Esophagus (tissue), 2 donors: ENCODE data around the gene KRT32. TPM values are rescaled to one million over a fixed set of nuclear protein-coding genes. Genes with fewer than 3 reads are reported as not detected.

Experiments used
- H3K27ac ChIP-seq, 2 donors: one replicate each; pipeline ENCODE4 v1.5.1; 2013; ENCODE audit warnings: low read depth in 2 of 2, mild to moderate bottlenecking in 2 of 2, inconsistent platforms in 1 of 2, low read length in 1 of 2, moderate library complexity in 1 of 2
- H3K27me3 ChIP-seq, 2 donors: one replicate each; pipeline ENCODE4 v1.6.1; 2013; ENCODE audit warnings: low read length in 2 of 2, control low read depth in 1 of 2, mild to moderate bottlenecking in 1 of 2; ENCODE audit not compliant: insufficient read depth in 2 of 2, control insufficient read depth in 1 of 2
- H3K36me3 ChIP-seq, 2 donors: one replicate each; pipeline ENCODE4 v1.6.1; 2013; ENCODE audit warnings: low read length in 1 of 2; ENCODE audit not compliant: control insufficient read depth in 2 of 2, insufficient read depth in 2 of 2
- H3K4me1 ChIP-seq, 2 donors: one replicate each; pipeline ENCODE4 v1.6.1; 2013; ENCODE audit warnings: low read length in 1 of 2; ENCODE audit not compliant: control insufficient read depth in 2 of 2, insufficient read depth in 2 of 2
- H3K4me3 ChIP-seq, 2 donors: one replicate each; pipeline ENCODE4 v1.5.1; 2013; ENCODE audit warnings: low read length in 2 of 2, mild to moderate bottlenecking in 2 of 2, low read depth in 1 of 2, moderate library complexity in 1 of 2
- H3K9me3 ChIP-seq, 2 donors: one replicate each; pipeline ENCODE4 v1.6.1; 2013; ENCODE audit warnings: mild to moderate bottlenecking in 2 of 2, low read depth in 1 of 2, low read length in 1 of 2, moderate library complexity in 1 of 2; ENCODE audit not compliant: control insufficient read depth in 2 of 2, insufficient read depth in 1 of 2
- WGBS, 2 donors: extraction: QIAGEN DNeasy Blood & Tissue Kit; methylation state at CpG; one replicate each; pipeline ENCODE4 v1.1.7; 2013; 5-methylcytosine and 5-hydroxymethylcytosine counted together
- polyA plus RNA-seq, 2 donors: library from polyadenylated mRNA; stranded (reverse); fragments of 200-250 nt; gene quantifications; one replicate each; pipeline ENCODE4 v1.2.3, GENCODE V29; 2013
- donor health status: healthy with polysubstance abuse.
- donor health status: Bipolar disorder and iron deficiency.

Gene KRT32
- polyA plus RNA-seq, 2 donors: 1.9 to 8.5 TPM

- WGBS, 2 donors: 92 to 95% methylated on average over 2 of the region's 2 CpGs
- no peak overlapping the region for H3K27ac ChIP-seq
Observed at GRCh38 chr17:41413982-41414381, 53.2 kb downstream of the KRT32 start.

GRCh38 chr17:41413353-41413957 lies 53.7 kb downstream of the KRT32 start:
- no peaks in the 10 kb centered on the region for H3K27me3 ChIP-seq
- peaks cover 3 to 8% of the 10 kb centered on the region in 2 donors for H3K4me1 ChIP-seq
- H3K36me3 ChIP-seq: no peaks in the 10 kb centered on the region
- H3K27ac ChIP-seq: no peak overlapping the region
- whole genome bisulfite sequencing, 2 donors: 63 to 66% methylated on average over 5 of the region's 5 CpGs
- no peak overlapping the region for H3K4me3 ChIP-seq
- H3K9me3 ChIP-seq: no peaks in the 10 kb centered on the region

More at GRCh38 chr17:41413982-41414381, 53.2 kb downstream of the KRT32 start:
- H3K4me3 ChIP-seq: no peak overlapping the region
- H3K36me3 ChIP-seq: no peaks in the 10 kb centered on the region
- H3K27me3 ChIP-seq: no peaks in the 10 kb centered on the region
- H3K4me1 ChIP-seq: peaks cover 3 to 11% of the 10 kb centered on the region in 2 donors
- H3K9me3 ChIP-seq: no peaks in the 10 kb centered on the region

GRCh38 chr17:41411072-41411840 lies 55.9 kb downstream of the KRT32 start:
- Histone ChIP-seq H3K4me1 (no peaks in the 10 kb centered on the region), H3K9me3 (no peaks in the 10 kb centered on the region)
- WGBS, 2 donors: 94 to 96% methylated on average over 20 of the region's 20 CpGs

More at GRCh38 chr17:41411072-41411840, 55.9 kb downstream of the KRT32 start:
- Histone ChIP-seq H3K27me3 (no peaks in the 10 kb centered on the region), H3K27ac (no peak overlapping the region), H3K4me3 (no peak overlapping the region), H3K36me3 (no peaks in the 10 kb centered on the region)

Other genes starting within 250 kb of the KRT32 start
- not detected for gene KRTAP9-2, start 240.7 kb downstream of the KRT32 start, polyA plus RNA-seq
- gene KRTAP9-3, start 234.9 kb downstream of the KRT32 start, polyA plus RNA-seq: not detected
- gene KRTAP9-8, start 229.4 kb downstream of the KRT32 start, polyA plus RNA-seq: not detected
- not detected for gene KRTAP9-4, start 217.7 kb downstream of the KRT32 start, polyA plus RNA-seq
- gene KRTAP9-9, start 212.0 kb downstream of the KRT32 start, polyA plus RNA-seq: not detected
- gene KRTAP9-6, start 202.0 kb downstream of the KRT32 start, polyA plus RNA-seq: not detected
- gene KRTAP9-7, start 191.7 kb downstream of the KRT32 start, polyA plus RNA-seq: not detected
- gene KRTAP29-1, start 164.5 kb downstream of the KRT32 start, polyA plus RNA-seq: not detected
- gene KRTAP16-1, start 158.1 kb downstream of the KRT32 start, polyA plus RNA-seq: not detected
- gene KRTAP17-1, start 151.7 kb downstream of the KRT32 start, polyA plus RNA-seq: not detected
- 1 to 10 TPM in 1 of 2 donors, under 1 TPM in 1; 0.69 to 1.2 TPM for gene KRT33A, start 116.6 kb downstream of the KRT32 start, polyA plus RNA-seq
- under 1 TPM; 0.12 to 0.16 TPM for gene KRT33B, start 97.6 kb downstream of the KRT32 start, polyA plus RNA-seq
- under 1 TPM; 0.19 to 0.20 TPM for gene KRT34, start 85.1 kb downstream of the KRT32 start, polyA plus RNA-seq
- gene KRT31, start 69.8 kb downstream of the KRT32 start, polyA plus RNA-seq: 10 to 100 TPM in 1 of 2 donors, 1 to 10 TPM in 1; 3.8 to 16.7 TPM
- not detected for gene KRT37, start 42.8 kb downstream of the KRT32 start, polyA plus RNA-seq
- under 1 TPM in 1 of 2 donors, not detected in 1; 0.02 TPM for gene KRT38, start 26.4 kb downstream of the KRT32 start, polyA plus RNA-seq
- gene KRT35, start 13.8 kb upstream of the KRT32 start, polyA plus RNA-seq: not detected
- gene KRT36, start 22.5 kb upstream of the KRT32 start, polyA plus RNA-seq: under 1 TPM; 0.07 to 0.10 TPM
- over 10,000 TPM; 46,015 to 60,858 TPM for gene KRT13, start 38.2 kb upstream of the KRT32 start, polyA plus RNA-seq
- 1,000 to 10,000 TPM; 1,457 to 2,808 TPM for gene KRT15, start 51.5 kb upstream of the KRT32 start, polyA plus RNA-seq
- gene KRT19, start 60.9 kb upstream of the KRT32 start, polyA plus RNA-seq: 1,000 to 10,000 TPM in 1 of 2 donors, 100 to 1,000 TPM in 1; 506 to 1,087 TPM
- under 1 TPM; 0.12 to 0.24 TPM for gene KRT9, start 104.7 kb upstream of the KRT32 start, polyA plus RNA-seq
- 1,000 to 10,000 TPM in 1 of 2 donors, 100 to 1,000 TPM in 1; 516 to 1,961 TPM for gene KRT14, start 119.5 kb upstream of the KRT32 start, polyA plus RNA-seq
- gene KRT16, start 145.4 kb upstream of the KRT32 start, polyA plus RNA-seq: 100 to 1,000 TPM; 413 to 534 TPM
- gene KRT17, start 157.2 kb upstream of the KRT32 start, polyA plus RNA-seq: 100 to 1,000 TPM in 1 of 2 donors, 10 to 100 TPM in 1; 92.9 to 191 TPM
- 100 to 1,000 TPM; 342 to 553 TPM for gene EIF1, start 221.5 kb upstream of the KRT32 start, polyA plus RNA-seq
- gene GAST, start 244.9 kb upstream of the KRT32 start, polyA plus RNA-seq: not detected